HEK293T (cell line): Measurements from ENCODE around the gene KIRREL2.

Source experiments
- BHLHE40 ChIP-seq: fragments of 450-650 bp; IDR thresholded peaks from 2 replicates; pipeline ENCODE4 v1.6.1; 2016; ENCODE audit warnings: mild to moderate bottlenecking, moderate library complexity, borderline replicate concordance
- L3MBTL2 ChIP-seq: fragments of 450-650 bp; conservative IDR thresholded peaks from 2 replicates; pipeline ENCODE4 v1.6.1; 2016; ENCODE audit warnings: mild to moderate bottlenecking
- SP1 ChIP-seq: fragments of 450-650 bp; IDR thresholded peaks from 2 replicates; pipeline ENCODE4 v1.6.1; 2017

DNA sequence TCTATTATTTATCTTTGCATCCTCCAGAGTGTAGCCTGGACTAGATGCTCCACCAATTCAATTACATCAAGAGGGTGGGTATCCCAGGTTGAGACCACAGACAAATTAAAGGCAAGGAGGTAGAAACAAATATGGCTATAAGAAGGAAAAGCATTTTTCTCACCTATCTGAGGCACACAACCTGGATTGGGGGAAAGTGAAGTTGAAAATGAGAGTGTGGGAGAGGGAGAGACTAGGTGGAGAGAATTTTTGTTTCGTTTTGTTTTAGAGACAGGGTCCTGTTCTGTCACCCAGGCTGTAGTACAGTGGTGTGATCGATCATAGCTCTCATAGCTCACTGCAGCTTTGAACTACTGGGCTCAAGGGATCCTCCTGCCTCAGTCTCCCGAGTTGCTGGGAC is 38.3 kb upstream of the KIRREL2 start:
- TF ChIP-seq SP1 (no peak), L3MBTL2 (no peak), BHLHE40 (no peak)
